ENCODE results near the gene NKX6-2.

GRCh38 chr10:132733926-132734325 lies 52.0 kb downstream of the NKX6-2 start:
- TF ChIP-seq, protein P1, sequence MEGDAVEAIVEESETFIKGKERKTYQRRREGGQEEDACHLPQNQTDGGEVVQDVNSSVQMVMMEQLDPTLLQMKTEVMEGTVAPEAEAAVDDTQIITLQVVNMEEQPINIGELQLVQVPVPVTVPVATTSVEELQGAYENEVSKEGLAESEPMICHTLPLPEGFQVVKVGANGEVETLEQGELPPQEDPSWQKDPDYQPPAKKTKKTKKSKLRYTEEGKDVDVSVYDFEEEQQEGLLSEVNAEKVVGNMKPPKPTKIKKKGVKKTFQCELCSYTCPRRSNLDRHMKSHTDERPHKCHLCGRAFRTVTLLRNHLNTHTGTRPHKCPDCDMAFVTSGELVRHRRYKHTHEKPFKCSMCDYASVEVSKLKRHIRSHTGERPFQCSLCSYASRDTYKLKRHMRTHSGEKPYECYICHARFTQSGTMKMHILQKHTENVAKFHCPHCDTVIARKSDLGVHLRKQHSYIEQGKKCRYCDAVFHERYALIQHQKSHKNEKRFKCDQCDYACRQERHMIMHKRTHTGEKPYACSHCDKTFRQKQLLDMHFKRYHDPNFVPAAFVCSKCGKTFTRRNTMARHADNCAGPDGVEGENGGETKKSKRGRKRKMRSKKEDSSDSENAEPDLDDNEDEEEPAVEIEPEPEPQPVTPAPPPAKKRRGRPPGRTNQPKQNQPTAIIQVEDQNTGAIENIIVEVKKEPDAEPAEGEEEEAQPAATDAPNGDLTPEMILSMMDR (IDR thresholded peaks at IDR 0.05), result no peak
- TF ChIP-seq POLR2A (IDR thresholded peaks at IDR 0.05), result no peak
